ELR (cell line): ENCODE measurements around the gene PBRM1.
A peak's percentile ranks its signal among the peaks of the same experiment; 100 is the strongest.
"Not testable (repeated sequence)": the region's sequence is repeated elsewhere in the genome, so short reads cannot be mapped to it uniquely, and the experiment has no call there.

Experiments
- DNase-seq: peaks from one replicate; pipeline ENCODE4 v3.0.0-alpha.2; 2015; ENCODE audit warnings: low read depth

The PBRM1 gene

DNA sequence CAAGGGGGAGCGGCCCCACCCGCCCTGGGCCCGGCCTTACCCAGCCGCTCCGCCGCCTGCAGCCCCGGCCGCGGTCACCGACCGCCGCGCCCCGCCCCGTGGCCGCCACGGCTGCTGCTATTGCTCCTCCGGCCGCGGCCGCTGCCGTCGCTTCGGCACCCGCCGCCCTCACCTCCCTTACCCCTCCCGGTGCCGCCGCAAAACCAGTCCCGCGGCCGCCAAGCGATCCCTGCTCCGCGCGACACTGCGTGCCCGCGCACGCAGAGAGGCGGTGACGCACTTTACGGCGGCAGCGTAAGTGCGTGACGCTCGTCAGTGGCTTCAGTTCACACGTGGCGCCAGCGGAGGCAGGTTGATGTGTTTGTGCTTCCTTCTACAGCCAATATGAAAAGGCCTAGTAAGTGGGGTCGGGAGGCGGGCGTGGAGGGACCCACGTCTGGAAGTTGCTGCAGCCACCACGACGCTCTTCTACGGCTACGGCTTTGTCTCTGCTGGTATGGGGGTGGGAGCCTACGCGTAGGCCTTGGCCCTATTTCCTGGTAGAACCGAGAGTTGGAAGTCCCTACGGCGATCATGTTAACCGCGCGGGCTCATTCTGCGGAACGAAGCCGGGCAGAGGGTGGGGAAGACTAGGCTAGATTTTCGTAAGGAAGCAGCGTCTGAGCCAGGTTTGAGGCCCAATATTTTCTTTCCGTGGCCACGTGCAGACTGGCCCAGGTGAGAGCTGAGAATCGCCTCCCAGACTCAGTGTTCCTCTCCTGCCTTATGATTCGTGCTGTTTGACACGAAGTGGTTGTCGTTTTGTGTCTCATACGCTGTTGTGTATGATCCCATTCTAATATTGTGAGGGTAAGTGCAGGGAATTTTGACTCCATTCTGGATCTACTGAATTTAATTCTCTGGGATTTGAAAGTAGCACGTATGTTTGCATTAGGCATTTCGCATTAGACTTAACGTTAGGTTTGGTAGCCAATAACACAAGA lies at the start of gene PBRM1, which contains the start of gene GNL3:
Gene PBRM1, minus strand, starts transcription at position 205 of the 983 bp plus-strand sequence.
Gene GNL3, plus strand, starts transcription at position 324 of the 983 bp plus-strand sequence. Its CDS starts 61 bp downstream, at position 385.
- peak; percentile 94 for DNase-seq

DNA sequence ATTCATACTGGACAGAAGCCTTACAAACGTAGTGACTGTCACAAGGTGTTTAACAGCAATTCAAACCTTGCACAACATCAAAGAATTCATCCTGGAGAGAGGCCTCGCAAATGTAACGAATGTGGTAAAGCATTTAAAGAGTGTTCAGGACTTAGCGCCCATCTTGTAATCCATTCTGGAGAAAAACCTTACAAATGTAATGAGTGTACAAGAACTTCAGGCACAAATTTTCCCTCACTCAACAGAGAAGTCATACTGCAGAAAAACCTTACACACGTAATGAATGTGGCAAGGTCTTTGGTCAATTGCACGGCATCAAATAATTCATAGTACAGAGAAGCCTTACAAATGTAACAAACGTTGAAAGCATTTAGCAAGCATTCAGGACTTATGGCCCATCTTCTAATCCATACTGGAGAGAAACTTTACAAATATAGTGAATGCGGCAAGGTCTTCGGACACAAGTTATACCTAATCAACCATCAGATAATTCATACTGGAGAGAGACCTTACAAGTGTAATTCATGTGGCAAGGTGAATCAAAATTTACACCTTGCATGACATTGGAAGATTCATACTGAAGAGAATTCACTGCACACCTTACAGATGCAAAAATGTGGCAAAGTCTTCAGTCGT lies 47.7 kb upstream of the PBRM1 start:
- DNase-seq: no peak

DNA sequence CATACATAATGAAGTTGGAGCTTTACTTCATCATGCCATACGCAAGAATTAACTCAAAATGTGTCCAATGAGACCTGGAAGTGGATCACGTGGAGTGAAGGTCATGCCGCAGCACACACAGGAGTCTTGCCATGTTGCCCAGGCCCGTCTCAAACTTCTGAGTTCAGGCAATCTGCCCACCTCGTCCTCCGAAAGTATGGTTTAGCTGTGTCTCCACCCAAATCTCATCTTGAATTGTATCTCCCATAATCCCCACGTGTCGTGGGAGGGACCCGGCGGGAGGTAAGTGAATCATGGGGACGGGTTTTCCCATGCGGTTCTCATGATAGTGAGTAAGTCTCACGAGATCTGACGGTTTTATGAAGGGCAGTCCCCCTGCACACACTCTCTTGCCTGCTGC lies 45.9 kb upstream of the PBRM1 start:
- DNase-seq: no peak

DNA sequence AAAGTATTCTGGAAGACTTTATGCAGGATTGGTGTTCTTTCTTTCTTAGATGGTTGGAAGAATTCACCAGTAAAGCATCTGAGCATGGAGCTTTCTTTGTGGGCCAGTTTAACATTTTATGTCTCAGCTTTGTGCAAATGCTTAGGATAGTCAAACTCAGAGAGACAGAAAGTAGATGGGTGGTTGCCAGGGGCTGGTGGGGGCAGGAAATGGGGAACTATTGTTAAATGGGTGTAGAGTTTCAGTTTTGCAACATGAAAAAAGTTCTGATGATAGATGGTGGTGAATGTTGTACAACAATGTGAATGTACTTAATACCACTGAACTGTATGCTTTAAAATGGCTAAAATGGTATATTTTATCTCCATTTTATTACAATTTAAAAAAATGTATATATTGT lies 45.0 kb upstream of the PBRM1 start:
- no peak for DNase-seq

DNA sequence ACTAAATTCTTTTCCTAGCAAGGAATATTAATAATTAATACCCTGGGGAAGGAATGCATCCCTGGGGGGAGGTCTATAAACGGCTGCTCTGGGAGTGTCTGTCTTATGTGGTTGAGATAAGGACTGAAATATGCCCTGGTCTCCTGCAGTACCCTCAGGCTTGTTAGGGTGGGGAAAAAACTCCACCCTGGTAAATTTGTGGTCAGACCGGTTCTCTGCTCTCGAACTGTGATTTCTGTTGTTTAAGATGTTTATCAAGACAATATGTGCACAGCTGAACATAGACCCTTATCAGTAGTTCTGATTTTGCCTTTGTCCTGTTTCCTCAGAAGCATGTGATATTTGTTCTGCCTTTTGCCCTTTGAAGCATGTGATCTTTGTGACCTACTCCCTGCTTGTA lies 43.0 kb upstream of the PBRM1 start:
- not testable (repeated sequence) for DNase-seq

DNA sequence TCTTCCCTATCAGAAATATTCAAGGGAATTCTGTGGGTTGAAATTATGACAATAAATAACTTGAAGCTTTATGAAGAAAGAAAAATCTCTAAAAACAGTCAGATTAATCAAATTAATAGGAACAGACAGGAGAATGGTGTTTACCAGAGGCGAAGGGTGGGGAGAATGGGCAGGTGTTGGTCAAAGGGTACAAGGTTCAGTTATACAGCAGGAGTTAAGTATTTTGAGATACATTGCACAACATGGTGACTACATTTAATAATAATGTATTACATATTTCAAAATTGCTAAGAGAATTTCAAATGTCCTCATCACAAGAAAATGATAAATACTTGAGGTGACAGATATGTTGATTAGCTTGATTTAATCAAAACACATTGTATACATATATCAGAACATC lies 38.8 kb upstream of the PBRM1 start:
- no peak for DNase-seq

DNA sequence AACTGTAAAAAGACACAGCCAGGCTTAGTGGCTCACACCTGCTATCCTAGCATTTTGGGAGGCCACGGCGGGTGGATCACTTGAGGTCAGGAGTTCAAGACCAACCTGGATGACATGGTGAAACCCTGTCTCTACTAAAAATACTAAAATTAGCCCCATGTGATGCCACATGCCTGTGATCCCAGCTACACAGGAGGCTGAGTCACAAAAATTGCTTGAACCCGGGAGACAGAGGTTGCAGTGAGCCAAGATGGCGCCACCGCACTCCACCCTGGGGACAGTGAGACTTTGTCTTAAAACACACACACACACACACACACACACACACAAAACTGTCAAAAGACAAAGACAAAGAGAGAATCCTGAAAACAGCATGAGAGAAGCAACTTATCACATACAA lies 38.2 kb upstream of the PBRM1 start:
- no peak for DNase-seq

DNA sequence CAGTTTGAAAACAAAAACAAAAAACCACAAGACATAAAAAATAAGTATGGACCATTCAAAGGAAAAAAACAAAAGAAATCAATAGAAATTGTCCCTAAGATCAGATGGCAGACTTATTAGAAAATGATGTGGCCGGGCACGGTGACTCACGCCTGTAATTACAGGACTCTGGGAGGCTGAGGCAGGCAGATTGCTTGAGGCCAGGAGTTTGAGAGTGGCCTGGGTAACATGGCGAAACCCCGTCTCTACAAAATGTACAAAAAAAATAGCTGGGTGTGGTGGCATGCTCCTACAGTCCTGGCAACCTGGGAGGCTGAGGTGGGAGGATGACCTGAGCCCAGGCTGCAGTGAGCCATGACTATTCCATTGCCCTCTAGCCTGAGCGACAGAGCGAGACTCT lies 36.8 kb upstream of the PBRM1 start:
- DNase-seq: peak; percentile 6

DNA sequence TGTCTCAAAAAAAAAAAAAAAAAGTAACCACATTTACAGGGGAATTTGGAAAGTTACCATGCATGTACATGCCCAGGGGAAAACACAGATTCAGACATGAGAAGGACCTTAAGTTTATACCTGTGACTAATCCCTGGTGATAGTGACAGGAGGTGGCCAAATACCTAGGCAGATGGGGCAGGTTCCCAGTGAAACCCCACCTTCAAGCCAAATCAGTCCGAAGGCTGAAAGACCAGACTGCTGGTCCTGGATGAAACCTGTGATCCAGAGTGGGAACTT lies 36.0 kb upstream of the PBRM1 start:
- DNase-seq: no peak

DNA sequence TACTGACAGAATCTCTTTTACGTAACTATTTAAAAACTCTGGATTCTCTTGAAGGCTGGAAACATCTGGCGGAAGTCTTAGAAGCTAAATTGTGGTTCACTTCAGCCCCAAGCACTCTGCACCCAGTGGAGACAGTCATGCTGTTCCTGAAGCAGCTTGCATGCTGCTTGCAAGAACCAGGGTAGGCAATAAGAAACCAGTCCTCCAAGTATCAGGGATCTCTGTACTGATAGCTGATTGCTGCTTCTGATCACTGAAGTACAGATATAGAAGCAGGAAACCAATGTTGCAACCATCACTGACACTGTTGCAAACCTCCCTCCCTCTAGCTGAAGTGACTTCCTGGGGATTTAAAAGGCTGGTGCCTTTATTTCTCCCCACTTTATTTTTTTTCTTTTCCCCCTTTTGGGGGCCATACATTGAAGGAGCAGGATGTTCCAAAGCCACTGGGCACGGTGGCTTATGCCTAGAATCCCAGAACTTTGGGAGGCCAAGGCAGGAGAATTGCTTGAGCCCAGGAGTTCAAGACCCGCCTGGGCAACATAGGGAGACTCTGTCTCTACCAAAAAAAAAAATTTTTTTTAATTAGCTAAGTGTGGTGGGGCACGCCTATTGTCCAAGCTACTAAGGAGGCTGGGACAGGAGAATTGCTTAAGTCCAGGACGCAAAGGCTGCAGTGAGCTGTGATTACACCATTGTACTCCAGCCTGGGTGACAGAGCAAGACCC lies 35.5 kb upstream of the PBRM1 start:
- DNase-seq: no peak

DNA sequence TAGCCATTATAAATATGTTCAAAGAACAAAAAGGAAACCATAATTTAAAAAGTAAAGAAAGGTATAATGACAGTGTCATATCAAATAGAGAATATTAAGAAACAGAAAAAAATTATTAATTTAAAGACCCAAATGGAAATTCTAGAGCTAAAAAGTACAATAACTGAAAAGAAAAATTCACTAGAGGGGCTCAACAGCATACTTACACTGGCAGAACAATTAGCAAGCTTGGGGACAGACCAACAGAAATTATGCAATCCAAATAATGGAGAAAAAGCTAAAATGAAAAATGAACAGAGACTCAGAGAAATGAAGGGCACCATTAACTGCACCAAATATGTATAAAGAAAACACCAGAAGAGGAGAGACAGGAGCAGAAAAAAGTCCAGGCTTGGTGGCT lies 33.9 kb upstream of the PBRM1 start:
- DNase-seq: no peak

DNA sequence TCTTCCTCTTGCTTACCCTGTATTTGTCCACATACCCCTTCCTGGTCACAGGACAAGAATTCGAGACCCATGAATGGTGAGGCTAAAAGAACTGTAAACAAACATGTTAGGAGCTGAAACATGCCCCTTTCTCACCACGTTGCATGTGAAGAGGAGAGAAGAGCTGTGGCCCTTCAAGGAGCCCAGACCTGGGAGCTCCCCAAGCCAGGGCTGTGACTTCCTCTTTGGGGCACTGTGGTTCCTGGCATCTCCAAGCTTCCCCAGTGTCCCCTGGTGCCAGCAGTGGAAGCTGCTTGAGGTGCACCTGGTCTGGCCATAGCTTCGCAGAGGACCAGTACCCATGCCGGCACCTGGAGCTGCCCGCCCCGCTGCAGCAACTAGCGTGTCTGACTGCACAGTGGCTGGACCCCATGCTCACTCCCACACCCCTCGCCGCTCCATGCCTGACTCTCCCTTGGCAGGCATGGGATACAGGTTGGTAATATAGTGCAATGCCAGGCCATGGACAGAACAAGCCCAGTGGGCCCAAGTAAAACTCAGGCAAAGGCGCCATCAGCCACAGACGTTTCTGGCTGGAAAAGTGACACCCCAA lies 30.1 kb upstream of the PBRM1 start:
- DNase-seq: no peak

DNA sequence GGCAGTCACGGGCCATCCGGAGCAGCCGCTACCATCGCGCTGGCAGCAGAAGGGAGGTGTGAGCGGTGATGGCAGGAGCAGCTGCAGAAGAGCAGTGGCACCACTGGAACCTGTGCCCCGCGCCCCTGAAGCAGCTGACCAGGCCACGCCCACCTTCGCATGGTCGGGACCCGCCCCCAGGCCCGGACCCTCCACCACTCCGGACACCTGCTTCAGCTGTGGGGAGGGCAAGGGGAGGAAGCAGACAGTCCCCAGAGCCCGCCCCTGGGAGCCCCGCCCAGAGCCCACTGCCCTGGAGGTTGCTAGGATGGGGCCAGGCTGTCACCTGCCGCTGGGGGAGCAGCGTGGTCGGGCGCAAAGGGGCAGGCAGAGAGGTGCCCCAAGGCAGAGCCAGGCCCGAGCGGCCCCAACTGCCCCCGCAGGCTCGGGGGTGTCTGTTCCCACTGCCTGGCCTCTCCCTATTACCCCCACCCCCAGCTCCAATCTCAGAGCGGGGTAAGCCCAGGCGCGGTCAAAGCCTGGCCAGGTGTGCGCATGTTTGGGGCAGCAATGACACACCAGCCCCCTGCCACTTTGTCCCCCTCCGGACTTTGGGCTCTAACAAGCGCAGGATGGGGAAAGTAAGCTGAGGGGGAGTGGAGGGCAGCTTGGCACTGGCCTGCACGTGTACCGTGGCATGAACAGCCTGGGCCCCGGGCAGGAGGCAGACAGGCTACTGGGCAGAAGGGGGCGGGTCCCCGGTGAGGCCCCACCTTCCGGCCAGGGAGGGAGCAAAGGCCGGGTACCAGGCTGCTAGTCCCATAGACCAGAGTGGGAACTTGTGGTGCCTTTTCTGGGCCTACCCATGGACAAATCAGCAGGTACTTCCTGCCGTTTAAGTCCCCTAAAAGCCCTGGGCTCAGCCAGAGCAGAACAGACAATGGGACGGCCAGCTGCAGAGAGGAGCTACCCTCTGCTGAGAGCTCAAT lies 28.9 kb upstream of the PBRM1 start:
- DNase-seq: no peak

DNA sequence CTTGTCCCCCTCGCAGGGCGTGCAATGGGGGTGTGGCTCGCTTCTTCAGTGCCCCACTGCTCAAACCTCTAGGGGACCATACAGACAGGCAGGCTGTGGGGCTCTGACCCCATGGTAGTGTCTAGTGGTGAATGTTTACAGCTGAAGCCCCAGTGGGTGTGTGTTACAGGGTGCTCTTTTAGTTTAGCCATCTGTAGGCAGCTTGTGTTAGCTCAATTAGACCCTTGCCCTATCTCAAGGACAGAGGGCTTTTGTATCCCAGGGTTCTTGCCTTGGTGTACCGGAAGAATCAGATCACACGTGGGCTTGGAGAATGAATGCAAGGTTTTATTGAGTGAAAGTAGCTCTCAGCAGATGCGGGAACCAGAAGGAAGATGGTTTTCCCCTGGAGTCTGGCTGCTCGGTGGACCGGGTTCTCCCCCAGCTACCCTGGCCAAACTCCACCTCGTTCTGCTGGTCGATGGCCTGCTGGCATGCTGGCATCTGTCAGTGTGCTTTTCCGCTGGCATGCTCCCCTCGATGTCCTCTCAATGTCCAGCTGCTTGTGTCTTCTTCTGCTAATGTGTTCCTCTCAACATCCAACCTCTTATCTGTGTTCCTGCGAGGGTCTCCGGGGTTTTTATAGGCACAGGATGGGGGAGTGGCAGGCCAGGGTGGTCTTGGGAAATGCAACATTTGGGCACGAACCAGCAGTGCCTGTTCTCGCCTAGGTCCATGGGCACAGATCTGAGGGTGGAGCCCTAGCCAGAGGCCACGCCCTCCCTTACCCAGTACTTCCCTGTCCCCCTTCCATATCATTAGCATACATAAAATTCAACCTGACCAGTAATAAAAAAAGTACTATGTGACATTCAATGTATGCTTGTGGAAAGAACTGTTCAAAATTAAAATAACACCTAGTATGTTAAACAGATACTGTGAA lies 26.8 kb upstream of the PBRM1 start:
- no peak for DNase-seq

DNA sequence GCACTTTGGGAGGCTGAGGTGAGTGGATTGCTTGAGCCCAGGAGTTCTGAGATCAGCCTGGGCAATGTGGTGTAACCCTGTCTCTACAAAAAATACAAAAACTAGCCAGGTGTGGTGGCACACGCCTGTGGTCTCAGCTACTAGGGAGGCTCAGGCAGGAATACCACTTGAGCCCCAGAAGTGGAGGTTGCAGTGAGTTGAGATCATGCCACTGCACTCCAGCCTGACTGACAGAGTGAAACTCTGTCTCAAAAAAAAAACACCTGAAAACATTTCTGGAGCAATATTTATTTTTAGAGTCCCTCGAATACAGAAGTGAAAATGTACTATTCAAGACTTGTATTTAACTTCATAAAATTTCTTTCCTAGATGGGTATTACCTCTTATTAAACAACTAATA lies 24.8 kb upstream of the PBRM1 start:
- DNase-seq: no peak

DNA sequence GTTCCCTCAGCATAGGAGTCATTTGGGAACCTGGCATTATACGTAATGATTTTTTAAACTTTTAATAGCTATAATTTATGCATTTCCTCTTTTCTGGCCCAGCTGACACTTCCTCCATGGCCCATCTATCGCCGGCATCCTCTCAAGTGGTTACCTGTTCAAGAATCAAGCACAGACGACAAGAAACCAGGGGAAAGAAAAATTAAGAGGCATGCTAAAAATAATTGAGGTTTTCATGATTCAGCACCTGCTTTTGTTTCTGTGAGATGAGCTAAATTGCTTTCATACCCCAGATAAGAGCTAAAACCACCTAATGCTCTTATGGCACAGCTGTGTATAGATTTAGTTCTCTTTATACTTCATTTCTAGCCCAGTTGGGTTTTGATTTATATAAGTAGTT lies 21.9 kb upstream of the PBRM1 start:
- no peak for DNase-seq

DNA sequence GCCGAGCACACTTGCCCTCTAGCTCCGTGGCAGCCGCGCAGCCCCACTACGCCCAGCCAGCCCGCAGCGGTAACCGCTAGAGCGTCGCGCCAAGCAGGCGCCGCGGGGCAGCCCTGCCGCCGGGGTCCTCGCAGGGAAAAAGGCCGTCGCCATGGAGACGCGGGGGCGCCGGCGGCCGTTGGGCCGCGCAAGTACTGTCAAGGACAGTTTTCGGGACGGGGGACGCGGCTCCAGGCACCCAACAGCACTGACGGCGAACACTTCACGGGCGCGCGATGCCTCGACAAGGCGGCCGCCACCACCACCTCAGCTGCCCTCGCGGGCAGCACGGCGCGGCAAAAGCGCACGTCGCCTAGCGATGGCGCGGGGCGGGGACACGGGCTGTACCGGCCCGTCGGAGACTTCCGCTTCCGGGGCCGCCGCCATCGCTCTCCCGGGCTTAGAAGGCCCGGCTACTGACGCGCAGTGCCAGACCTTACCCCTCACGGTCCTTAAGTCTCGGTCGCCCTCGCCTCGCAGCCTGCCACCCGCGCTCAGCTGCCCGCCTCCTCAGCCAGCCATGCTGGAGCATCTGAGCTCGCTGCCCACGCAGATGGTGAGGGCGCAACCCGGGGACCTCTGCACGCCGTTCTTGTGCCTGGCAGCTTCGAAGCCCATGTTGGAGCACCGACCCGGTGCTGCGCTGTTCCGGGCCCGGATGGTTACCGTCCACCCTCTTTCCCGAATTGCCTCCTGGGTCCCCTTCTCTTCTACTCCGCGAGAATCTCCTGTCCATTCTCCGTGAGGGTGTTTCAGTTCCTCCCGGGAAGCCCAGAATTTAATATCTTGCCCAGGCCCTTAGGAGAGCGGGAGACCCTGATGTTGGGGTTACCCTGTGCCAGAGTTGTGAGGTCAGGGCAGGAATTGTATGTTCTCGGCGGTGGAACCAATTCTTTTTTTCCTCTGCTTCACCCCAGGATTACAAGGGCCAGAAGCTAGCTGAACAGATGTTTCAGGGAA lies 20.3 kb upstream of the PBRM1 start, which contains the start of the genes GLT8D1 and SPCS1:
Gene GLT8D1, minus strand, starts transcription at position 104 of the 999 bp plus-strand sequence. CDS start 5,331 bp downstream, outside the sequence.
Gene SPCS1, plus strand, starts transcription at position 419 of the 999 bp plus-strand sequence. Its CDS starts 141 bp downstream, at position 560.
- DNase-seq: peak; percentile 86

DNA sequence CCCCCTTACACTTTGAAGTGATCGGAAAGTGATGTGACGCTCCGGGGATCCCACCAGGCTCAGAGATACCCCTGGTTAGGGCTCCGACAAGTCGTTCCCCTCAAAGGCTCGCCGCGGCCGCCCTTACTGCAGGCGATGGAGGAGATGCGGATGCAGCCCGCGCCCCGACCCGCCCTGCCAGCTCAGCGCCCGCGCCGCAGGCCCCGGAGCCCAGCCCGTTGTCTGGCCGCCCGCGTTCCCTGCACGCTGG lies 19.6 kb upstream of the PBRM1 start:
- DNase-seq: no peak
